GM18858 (cell line): ENCODE measurements around the gene ZSWIM8.

Experiments used
- ATAC-seq: cut with Tn5 transposase; IDR thresholded peaks from one replicate; pipeline ENCODE4 v1.9.1; 2021; ENCODE audit not compliant: unreplicated experiment

Gene ZSWIM8

GRCh38 chr10:73840403-73841060, 55.1 kb downstream of the ZSWIM8 start:
- no peak for ATAC-seq

GRCh38 chr10:73841061-73841421, 55.6 kb downstream of the ZSWIM8 start:
- ATAC-seq = no peak

- no peak for ATAC-seq
Measured at GRCh38 chr10:73841526-73842285, 56.3 kb downstream of the ZSWIM8 start.

GRCh38 chr10:73842349-73842748, 56.9 kb downstream of the ZSWIM8 start:
- no peak for ATAC-seq

GRCh38 chr10:73843261-73843660, 57.9 kb downstream of the ZSWIM8 start:
- no peak for ATAC-seq

GRCh38 chr10:73847031-73847430, 61.6 kb downstream of the ZSWIM8 start:
- no peak for ATAC-seq

- peak; percentile 90 for ATAC-seq
Measured at GRCh38 chr10:73848821-73849489, 63.5 kb downstream of the ZSWIM8 start.

- no peak for ATAC-seq
Measured at GRCh38 chr10:73850211-73850610, 64.8 kb downstream of the ZSWIM8 start.

- no peak for ATAC-seq
Measured at GRCh38 chr10:73850863-73851461, 65.6 kb downstream of the ZSWIM8 start.
